NOMO-1 treated with dmso at 0.1 percent for 144 hours (cell line): ENCODE data around the gene ZMYM4.
"Not testable (repeated sequence)": the region's sequence is repeated elsewhere in the genome, so short reads cannot be mapped to it uniquely, and the experiment has no call there.

Source experiments
- DNase-seq: peaks from one replicate; lab custom pipeline; 2025; ENCODE audit not compliant: unreplicated experiment; lab: John Stamatoyannopoulos, UW

The ZMYM4 gene

DNA sequence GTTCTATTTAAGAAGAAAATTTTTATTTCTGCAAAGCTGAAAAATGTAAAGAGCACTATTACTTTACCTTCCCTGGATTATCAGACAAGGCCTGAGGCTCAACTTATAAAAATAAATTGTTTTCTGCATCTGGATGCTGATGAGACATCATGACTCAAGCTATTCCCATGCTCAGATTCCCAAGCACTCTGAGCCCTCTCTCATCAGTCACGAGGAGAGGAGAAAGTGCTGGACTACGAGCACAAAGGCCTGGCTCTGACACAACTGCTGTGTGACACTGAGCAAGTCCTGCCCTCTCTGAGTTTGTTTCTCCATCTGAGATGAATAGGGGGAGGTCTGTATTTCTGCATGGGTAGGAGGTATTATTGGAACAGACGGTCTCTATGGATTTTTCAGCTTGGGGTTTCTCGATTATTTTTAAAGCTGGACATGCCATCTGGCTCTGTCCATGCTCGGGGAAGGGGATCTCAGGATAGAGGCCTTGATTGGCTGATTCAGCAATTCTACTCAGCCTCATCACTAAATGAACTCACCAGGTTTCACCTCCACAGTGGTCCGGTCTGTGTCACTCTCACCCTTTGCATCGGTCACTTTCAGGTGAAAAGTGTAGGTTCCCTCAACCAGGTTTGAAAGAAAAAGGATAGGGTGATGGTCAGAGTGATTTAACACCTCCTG is 181.0 kb downstream of the ZMYM4 start:
- DNase-seq: no peak

GRCh38 chr1:35451125-35451528 is 182.6 kb downstream of the ZMYM4 start:
- DNase-seq: peak; percentile 26

- DNase-seq: peak; percentile 53
Measured at GRCh38 chr1:35452106-35452774, 183.7 kb downstream of the ZMYM4 start.

DNA sequence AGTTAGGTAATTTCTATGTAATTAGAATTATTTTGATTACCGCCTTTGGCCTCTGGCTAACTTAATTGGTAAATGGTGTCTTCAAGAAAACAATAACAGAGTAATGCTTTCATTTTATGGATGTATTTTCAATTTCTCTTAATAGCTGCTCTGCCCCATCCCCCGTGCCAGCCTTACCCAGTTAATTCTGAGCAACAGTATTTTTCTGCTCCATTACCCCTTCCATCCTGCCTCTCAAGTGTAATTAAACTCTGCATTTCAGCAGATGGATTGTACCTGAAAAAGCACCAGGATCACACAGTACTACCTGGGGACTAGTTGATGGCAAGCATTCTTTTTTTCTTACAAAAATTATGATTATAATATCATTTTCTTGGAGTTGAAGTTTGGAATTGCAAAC is 184.5 kb downstream of the ZMYM4 start:
- no peak for DNase-seq

GRCh38 chr1:35454176-35454575 is 185.7 kb downstream of the ZMYM4 start:
- DNase-seq: peak; percentile 22

DNA sequence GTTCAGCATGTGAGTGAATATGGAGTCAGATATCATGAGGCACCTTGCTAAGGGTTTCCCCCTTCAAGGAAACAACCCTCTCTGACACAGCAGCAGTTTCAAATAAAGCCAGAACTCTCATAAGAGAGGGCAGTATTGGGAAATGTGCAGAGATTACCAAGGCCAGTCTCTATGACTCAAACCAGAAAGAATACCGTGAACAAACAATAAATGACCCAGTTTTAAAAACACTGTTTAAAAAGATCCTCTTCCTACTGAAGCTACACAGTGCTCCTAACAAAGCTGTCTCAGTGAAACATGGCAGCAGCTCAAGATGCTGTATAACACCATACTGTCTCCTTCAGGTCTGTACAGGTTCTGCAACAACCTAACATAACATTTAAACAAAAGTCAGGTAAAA is 186.1 kb downstream of the ZMYM4 start:
- no peak for DNase-seq

DNA sequence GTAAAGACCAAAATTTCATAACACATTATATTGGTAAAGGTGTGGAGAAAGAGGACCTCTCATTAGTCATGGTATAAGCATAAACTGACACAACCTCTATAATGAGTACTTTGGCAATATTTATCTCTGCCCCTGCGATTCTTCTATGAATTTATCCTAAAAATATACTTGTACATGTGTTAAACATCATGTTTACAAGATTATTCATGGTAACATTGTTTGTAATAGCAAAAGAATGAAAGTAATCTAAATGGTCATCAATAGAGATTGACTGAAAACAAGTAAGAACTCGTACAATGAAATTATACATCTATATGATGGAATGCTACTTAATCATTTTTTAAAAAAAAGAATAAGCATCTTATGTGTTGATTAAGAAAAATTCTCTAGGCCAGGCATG is 192.3 kb downstream of the ZMYM4 start:
- DNase-seq: no peak

- no peak for DNase-seq
Measured at GRCh38 chr1:35461966-35462651, 193.6 kb downstream of the ZMYM4 start.

DNA sequence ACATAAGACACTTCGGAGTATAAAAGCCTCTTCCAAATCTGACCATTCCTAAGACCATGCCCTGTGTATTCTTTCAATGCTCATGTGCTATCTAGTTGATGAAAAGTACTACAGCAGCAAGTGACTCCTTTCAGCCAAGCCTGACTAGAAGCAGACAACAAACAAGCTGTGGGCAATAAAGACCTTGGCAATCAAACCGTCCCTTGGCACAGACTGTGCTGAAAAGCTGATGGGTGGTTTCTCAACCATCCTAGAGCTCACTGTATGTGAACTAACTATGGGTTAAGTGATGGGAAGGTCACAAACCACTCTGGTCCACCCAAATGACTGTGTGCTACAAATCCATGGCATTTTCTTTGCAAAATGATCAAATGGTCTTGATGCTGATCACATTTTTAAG is 194.7 kb downstream of the ZMYM4 start:
- no peak for DNase-seq

- not testable (repeated sequence) for DNase-seq
Measured at GRCh38 chr1:35463749-35464148, 195.2 kb downstream of the ZMYM4 start.

- DNase-seq: no peak
Measured at GRCh38 chr1:35466120-35466519, 197.6 kb downstream of the ZMYM4 start.

DNA sequence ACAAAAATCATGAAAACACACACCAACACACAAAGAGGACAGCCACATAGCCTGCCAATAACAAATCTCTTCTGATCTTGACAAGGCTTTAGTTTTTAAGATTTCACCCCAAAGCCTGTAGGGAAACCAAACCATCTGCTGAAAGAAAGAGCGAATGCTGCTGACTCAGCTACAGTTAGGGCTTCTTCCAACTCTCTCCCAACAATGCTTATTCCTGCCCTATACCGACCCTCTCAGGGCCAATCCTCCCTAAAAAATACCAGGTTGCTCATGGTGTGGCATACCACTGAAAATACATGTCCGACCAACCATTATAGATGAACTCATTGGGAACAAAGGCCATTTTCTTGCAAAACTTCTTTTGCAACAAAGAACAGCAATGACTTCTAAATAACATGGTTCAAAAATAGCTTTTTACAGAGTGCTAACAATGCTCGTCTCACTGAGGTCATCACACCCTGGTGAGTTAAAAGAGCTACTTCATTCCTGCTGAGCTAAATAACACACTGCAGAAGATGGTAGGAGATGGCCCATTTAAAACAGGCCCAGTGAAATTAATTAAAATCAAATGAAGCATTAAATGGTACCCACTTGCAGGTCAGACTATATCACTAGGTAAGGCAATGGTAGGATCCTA is 202.6 kb downstream of the ZMYM4 start:
- no peak for DNase-seq
